ENCODE results near the gene ZNF490.
A peak's percentile ranks its signal among the peaks of the same experiment; 100 is the strongest.
"Not testable (repeated sequence)": the region's sequence is repeated elsewhere in the genome, so short reads cannot be mapped to it uniquely, and the experiment has no call there.

ZNF490 gene

GRCh38 chr19:12621253-12622024 lies 10.8 kb upstream of the ZNF490 start:
- DNase-seq (ENCODE audit: low read depth in 2 of 2), result not testable (repeated sequence)

DNA sequence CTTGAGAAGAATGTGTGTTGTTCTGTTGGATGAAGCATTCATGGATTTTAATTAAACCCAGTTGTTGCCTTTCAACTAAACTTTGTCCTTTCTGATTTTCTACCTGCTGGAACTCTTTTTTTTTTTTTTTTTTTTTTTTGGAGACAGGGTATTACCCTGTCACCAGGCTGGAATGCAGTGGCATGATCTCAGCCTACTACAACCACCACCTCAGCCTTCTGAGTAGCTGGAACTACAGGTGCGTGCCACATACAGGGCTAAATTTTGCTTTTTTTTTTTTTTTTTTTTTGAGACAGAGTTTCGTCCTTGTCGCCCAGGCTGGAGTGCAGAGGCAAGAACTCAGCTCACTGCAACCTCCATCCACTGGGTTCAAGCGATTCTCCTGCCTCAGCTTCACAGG lies 7.0 kb upstream of the ZNF490 start:
- no peak for DNase-seq (ENCODE audit: low read depth in 2 of 2)

GRCh38 chr19:12611361-12611699 lies 717 bp upstream of the ZNF490 start:
- DNase-seq (ENCODE audit: low read depth in 2 of 2), result no peak

GRCh38 chr19:12607631-12608030 lies 3.0 kb downstream of the ZNF490 start:
- DNase-seq (ENCODE audit: low read depth in 2 of 2), result no peak

GRCh38 chr19:12606796-12607195 lies 3.8 kb downstream of the ZNF490 start:
- DNase-seq (ENCODE audit: low read depth in 2 of 2), result no peak

DNA sequence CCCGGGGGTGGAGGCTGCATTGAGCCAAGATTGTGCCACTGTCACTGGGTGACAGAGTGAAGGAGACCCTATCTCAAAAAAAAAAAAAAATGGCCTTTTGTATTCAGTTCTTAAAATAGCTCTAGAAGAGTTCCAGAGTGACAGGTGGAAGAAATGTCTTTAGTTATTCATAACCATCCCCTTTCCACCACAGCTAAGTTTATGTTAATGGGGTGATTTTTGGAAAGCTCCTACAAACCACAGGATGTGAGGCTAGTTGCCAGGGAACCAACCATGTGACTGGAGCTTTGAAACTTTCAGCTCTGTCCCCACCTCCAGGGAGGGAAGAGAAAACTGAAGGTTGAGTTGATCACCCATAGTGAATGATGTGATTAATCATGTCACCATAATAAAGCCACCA lies 6.9 kb downstream of the ZNF490 start:
- no peak for DNase-seq (ENCODE audit: low read depth in 2 of 2)

DNA sequence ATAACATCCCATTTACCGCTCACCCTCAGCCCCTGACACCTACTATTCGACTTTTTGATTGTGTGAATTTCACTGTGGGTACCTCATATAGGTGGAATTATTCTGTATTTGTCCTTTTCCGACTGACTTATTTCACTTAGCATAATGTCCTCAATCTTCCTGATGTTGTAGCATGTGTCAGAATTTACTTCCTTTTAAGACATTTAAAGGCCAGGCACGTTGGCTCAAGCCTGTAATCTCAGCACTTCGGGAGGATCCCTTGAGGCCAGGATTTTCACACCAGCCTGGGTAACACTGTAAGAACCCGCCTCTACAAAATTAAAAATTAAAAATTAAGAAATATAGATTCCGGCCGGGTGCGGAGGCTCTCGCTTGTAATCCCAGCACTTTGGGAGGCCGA lies 13.0 kb downstream of the ZNF490 start:
- DNase-seq (ENCODE audit: low read depth in 2 of 2), result no peak

GRCh38 chr19:12596927-12597548 lies 13.6 kb downstream of the ZNF490 start:
- DNase-seq (ENCODE audit: low read depth in 2 of 2), result no peak

GRCh38 chr19:12596485-12596884 lies 14.1 kb downstream of the ZNF490 start:
- no peak for DNase-seq (ENCODE audit: low read depth in 2 of 2)

DNA sequence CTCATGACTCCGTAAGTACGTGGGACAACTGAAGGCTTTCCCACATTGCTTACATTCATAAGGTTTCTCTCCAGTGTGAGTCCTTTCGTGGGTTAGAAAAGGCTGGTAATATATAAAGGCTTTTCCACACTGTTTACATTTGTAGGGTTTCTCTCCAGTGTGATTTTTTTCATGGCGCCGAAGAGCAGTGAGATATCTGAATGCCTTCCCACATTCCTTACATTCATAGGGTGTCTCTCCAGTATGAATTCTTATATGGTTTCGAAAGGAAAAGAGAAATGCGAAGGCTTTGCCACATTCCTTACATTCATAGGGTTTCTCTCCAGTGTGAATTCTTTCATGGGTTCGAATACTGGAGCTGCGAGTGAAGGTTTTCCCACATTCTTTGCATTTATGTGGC lies 29.5 kb downstream of the ZNF490 start:
- no peak for DNase-seq (ENCODE audit: low read depth in 2 of 2)

DNA sequence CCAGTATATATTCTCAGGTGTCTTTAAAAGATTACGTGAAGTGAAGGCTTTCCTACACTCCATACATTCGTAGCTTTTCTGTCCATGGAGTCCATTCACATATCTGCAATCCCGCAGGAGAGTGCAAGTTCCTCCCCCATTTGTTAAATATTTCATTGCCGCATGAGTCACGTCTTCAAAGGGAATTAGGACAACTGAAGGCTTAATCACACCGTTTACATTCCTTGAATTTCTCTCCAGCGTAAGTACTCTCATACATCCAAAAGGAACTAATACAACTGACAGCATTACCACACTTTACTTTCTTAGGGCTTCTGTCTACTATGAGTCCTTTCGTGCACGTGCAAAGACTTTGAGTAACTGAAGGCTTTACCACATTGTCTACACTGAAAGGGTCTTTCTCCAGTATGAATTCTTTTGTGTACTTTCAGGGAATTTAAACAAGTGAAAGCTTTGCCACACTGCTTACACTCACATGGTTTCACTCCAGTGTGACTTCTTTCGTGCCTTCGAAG lies 30.4 kb downstream of the ZNF490 start:
- no peak for DNase-seq (ENCODE audit: low read depth in 2 of 2)

DNA sequence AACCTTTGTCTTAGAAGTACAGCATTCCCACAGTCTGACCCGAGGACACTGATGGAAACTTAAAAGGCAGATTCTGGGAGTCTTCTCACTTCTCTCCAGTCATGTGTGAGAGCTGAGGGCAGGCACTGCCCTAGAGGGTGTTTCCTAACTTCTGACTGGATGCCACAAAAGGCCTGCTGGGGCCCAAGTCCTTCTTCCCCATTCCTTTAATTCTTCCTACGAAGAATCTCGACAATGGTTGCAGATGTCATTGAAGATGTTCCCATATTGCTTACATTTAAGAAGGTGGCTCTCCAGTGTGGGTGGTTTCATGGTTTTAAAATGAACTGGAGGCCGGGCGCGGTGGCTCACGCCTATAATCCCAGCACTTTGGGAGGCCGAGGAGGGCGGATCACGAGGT lies 32.0 kb downstream of the ZNF490 start:
- no peak for DNase-seq (ENCODE audit: low read depth in 2 of 2)

DNA sequence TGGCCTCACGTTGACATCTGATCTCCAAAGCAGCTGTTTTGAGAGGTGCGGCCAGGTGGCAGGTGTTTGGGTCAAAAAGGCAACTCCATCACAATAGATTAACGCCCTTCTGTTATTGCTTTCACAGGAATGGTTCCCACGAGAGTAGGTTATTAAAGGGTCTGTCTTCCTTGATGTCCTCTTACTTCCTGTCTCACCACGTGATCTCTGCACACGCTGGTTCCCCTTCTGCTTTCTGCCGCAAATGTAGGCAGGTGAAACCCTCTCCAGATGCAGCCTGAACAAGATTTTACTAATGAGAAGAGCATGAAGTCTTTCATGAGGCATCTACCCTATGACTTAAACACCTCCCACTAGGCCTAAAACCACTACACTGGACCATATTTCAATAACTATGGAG lies 36.6 kb downstream of the ZNF490 start:
- no peak for DNase-seq (ENCODE audit: low read depth in 2 of 2)

DNA sequence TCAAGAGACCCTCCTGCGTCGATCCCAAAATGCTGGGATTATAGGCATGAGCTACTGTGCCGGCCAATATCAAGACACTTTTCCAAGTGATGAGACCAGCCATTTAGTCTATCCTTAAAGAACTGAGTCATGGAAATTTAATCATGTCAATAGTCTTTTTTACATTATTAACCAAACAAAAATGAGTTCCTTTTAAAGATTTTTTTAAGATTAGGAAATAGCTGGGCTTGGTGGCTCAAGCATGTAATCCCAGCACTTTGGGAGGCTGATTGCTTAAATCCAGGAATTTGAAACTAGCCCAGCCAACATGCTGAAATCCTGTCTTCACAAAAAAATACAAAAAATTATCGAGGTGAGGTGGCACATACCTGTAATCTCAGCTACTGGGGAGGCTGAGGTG lies 42.7 kb downstream of the ZNF490 start:
- DNase-seq (ENCODE audit: low read depth in 2 of 2), result no peak

DNA sequence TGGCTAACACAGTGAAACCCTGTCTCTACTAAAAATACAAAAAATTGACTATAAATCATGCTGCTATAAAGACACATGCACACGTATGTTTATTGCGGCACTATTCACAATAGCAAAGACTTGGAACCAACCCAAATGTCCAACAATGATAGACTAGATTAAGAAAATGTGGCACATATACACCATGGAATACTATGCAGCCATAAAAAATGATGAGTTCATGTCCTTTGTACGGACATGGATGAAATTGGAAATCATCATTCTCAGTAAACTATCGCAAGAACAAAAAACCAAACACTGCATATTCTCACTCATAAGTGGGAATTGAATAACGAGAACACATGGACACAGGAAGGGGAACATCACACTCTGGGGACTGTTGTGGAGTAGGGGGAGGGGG lies 44.2 kb downstream of the ZNF490 start:
- DNase-seq (ENCODE audit: low read depth in 2 of 2), result not testable (repeated sequence)

DNA sequence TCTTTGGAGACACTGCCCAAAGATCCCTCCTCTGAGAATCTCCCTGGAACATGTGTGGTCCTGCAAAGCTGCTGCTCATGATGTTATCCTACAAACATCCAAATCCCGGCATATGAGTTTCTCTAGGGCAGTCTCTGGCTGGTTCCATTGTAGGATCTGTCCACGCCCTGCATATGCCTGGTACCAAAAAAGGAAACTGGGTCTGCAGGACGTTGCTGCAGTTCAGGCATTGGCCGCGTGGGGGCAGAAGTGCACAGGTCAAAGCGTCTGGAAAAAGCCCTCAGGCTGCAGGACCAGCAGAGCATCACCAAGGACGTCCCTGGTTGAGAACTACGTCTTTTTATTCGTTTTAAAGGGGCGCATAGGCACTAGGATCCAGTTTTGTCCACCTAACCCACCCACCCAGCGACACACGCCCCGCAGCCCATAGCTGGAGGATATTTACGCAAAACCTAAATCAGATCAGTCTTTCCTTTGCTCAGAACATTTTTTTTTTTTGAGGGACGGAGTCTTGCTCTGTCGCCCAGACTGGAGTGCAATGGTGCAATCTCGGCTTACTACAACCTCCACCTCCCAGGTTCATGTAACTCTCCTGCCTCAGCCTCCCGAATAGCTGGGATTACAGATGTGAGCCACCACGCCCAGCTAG lies 46.5 kb downstream of the ZNF490 start:
- peak; percentile 84 to 85 for DNase-seq (ENCODE audit: low read depth in 2 of 2)

GRCh38 chr19:12555456-12555930 lies 55.1 kb downstream of the ZNF490 start:
- no peak for DNase-seq (ENCODE audit: low read depth in 2 of 2)

GRCh38 chr19:12551060-12551832 lies 59.4 kb downstream of the ZNF490 start, which contains the start of gene ZNF564:
ZNF564 (minus strand) TSS chr19:12551482; CDS start chr19:12551332, 150 bp downstream.
- peak; percentile 78 to 81 for DNase-seq (ENCODE audit: low read depth in 2 of 2)

DNA sequence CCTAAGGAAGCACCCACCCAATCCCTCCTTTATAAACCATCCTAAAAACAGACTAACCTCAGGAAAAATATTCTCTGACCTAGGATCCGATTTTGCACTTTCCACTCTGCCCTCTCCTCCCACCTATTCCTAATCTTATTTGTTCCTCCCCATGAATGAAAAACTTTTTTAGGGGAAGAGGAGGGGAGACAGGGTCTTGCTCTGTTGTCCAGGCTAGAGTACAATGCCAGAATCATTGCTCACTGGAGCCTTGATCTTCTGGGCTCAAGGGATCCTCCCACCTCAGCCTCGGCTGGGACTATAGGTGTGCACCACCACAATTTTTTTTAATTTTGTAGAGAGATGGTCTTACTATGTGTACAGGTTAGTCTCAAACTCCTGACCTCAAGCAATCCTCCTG lies 63.7 kb downstream of the ZNF490 start:
- DNase-seq (ENCODE audit: low read depth in 2 of 2), result no peak

- DNase-seq (ENCODE audit: low read depth in 2 of 2), result no peak
These were observed 64.5 kb downstream of the ZNF490 start for GRCh38 chr19:12546068-12546467.

DNA sequence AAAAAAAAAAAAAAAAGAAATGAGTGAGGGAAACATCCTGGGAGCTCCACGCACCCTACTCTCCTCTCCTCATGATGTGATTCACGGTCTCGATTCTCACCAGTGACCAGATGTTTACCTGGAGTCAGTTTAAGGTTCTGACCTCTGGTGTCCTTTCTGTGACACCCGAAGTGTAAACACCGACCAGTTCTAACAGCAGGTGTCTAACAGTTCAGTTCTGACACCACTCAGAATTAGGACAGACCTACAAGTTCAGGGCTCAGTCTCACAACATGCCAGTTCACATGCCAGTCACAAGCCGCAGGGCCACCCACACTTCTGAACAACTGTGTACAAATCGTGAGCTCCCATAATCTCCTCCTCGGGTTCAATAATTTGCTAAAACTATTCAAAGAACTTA lies 65.3 kb downstream of the ZNF490 start:
- no peak for DNase-seq (ENCODE audit: low read depth in 2 of 2)

- no peak for DNase-seq (ENCODE audit: low read depth in 2 of 2)
These were observed 66.2 kb downstream of the ZNF490 start for GRCh38 chr19:12544401-12544876.
